K562 (cell line): Measurements from ENCODE around the gene SRRT. TPM values are rescaled to one million over a fixed set of nuclear protein-coding genes. Genes with fewer than 3 reads are reported as not detected.

Source experiments
- AFF4 ChIP-seq: sonication (generic); formaldehyde crosslinking; IDR thresholded peaks from 2 replicates; pipeline ENCODE4 v1.8.0; 2023; ENCODE audit warnings: mild to moderate bottlenecking, missing genetic modification reagents
- CHD2 ChIP-seq: IDR thresholded peaks from 2 replicates; pipeline ENCODE4 v1.6.1; 2011; ENCODE audit warnings: low read depth, low read length
- NR1H2 ChIP-seq: sonication (generic); formaldehyde crosslinking; IDR thresholded peaks from 2 replicates; pipeline ENCODE4 v1.4.0; 2020; ENCODE audit warnings: mild to moderate bottlenecking, missing genetic modification reagents
- PATZ1 ChIP-seq: fragments of 250-450 bp; sonication (Bioruptor Pico); IDR thresholded peaks from 2 replicates; pipeline ENCODE4 v1.5.0; 2020; ENCODE audit warnings: mild to moderate bottlenecking, borderline replicate concordance
- PTBP1 ChIP-seq: fragments of 200-400 bp; formaldehyde crosslinking; IDR thresholded peaks from 2 replicates; pipeline ENCODE4 v1.6.1; 2017; ENCODE audit warnings: low read depth, low read length
- STAG1 ChIP-seq: sonication (generic); formaldehyde crosslinking; IDR thresholded peaks from 2 replicates; pipeline ENCODE4 v1.5.0; 2020; ENCODE audit warnings: missing genetic modification reagents, borderline replicate concordance
- TCF3 ChIP-seq: sonication (generic); formaldehyde crosslinking; IDR thresholded peaks from 2 replicates; pipeline ENCODE4 v1.4.0; 2020; ENCODE audit warnings: mild to moderate bottlenecking, missing genetic modification reagents
- YBX1 ChIP-seq: fragments of 450-650 bp; IDR thresholded peaks from 2 replicates; pipeline ENCODE4 v1.7.1; 2016; ENCODE audit warnings: mild to moderate bottlenecking
- ZBTB1 ChIP-seq: sonication (generic); formaldehyde crosslinking; IDR thresholded peaks from 2 replicates; pipeline ENCODE4 v1.8.1; 2023; ENCODE audit warnings: missing genetic modification reagents, low read depth, mild to moderate bottlenecking, borderline replicate concordance
- ZBTB2 ChIP-seq: fragments of 450-650 bp; IDR thresholded peaks from 2 replicates; pipeline ENCODE4 v1.6.1; 2016; ENCODE audit warnings: antibody characterized with exemption
- ZBTB5 ChIP-seq: fragments of 450-650 bp; IDR thresholded peaks from 2 replicates; pipeline ENCODE4 v1.6.1; 2017; ENCODE audit warnings: antibody characterized with exemption
- ZC3H4 ChIP-seq: sonication (generic); formaldehyde crosslinking; IDR thresholded peaks from 2 replicates; pipeline ENCODE4 v1.9.0; 2021; ENCODE audit warnings: missing genetic modification reagents, borderline replicate concordance
- ZNF609 ChIP-seq: sonication (generic); formaldehyde crosslinking; IDR thresholded peaks from 2 replicates; pipeline ENCODE4 v1.8.1; 2023; ENCODE audit warnings: missing genetic modification reagents, mild to moderate bottlenecking, borderline replicate concordance
- ZSCAN29 ChIP-seq: fragments of 450-650 bp; IDR thresholded peaks from 2 replicates; pipeline ENCODE4 v1.6.1; 2017
- polyA plus RNA-seq, 8 experiments: library from polyadenylated mRNA; depleted of rRNA in 4 of 8; stranded (reverse) in 5 of 8; unstranded in 3 of 8; fragments of >200 nt; fragmentation: Nextera tagmentation in 2 of 8; fragmentation: Illumina TruSeq in 1 of 8; extraction: Ambion mirVana in 2 of 8; extraction: Trizol in 1 of 8; gene quantifications; 2 replicates each; pipeline versions ENCODE4 v1.2.1 to v1.2.3, GENCODE V29; 2011 to 2014; ENCODE audit warnings: inconsistent platforms in 1 of 8, missing spikeins in 1 of 8
- total RNA-seq, 7 experiments: library from RNA; depleted of rRNA in 6 of 7; stranded (reverse); fragments of >200 nt in 6 of 7; fragmentation: Illumina TruSeq in 2 of 7; extraction: Trizol in 2 of 7; gene quantifications; 2 replicates each; pipeline versions ENCODE4 v1.2.1 to v1.2.3, GENCODE V29; 2011 to 2021; ENCODE audit warnings: low replicate concordance in 1 of 7

The SRRT gene
- total and polyA plus RNA-seq, 9 of the 15 experiments (the other 6 are each of a cell fraction or from before 2014, with no cell fraction given), result 10.3 to 263 (median 84.4) TPM

GRCh38 chr7:100874300-100874576, 665 bp upstream of the SRRT start (continued):
- TF ChIP-seq ZNF609 (CRISPR knock-in tag), result peak; percentile 69; the same call in 1 of the 2 replicates
- no peak for TF ChIP-seq PATZ1 (CRISPR knock-in tag)
- no peak for TF ChIP-seq ZBTB2
- TF ChIP-seq TCF3, result 0 out of 2 replicates have a peak, but pooled peaks have one; percentile 4
- TF ChIP-seq CHD2, result no peak
- TF ChIP-seq PTBP1, result 0 out of 2 replicates have a peak, but pooled peaks have one; percentile 63
- peak; percentile 37; the same call in 1 of the 2 replicates for TF ChIP-seq NR1H2 (CRISPR knock-in tag)
- peak; percentile 90; the same call in 1 of the 2 replicates for TF ChIP-seq ZC3H4 (CRISPR knock-in tag)
- 0 out of 2 replicates have a peak, but pooled peaks have one; percentile 2 for TF ChIP-seq ZBTB1 (CRISPR knock-in tag)
- 0 out of 2 replicates have a peak, but pooled peaks have one; percentile 49 for TF ChIP-seq ZSCAN29
- TF ChIP-seq YBX1, result no peak
- peak; percentile 32; the same call in 1 of the 2 replicates for TF ChIP-seq STAG1 (CRISPR knock-in tag)
- no peak for TF ChIP-seq ZBTB5
- TF ChIP-seq AFF4, result no peak
